H1 (cell line): ENCODE measurements around the gene TMEM178B. TPM values are rescaled to one million over a fixed set of nuclear protein-coding genes. Genes with fewer than 3 reads are reported as not detected.

ENCODE experiments used
- CTCF ChIA-PET: fragments of 300-600 bp; sonication (Branson Sonifier 250); formaldehyde crosslinking; loops from one replicate; lab custom pipeline; 2021; ENCODE audit not compliant: partially characterized antibody; lab: Charles Lee
- POLR2A ChIA-PET: fragments of 300-600 bp; sonication (Branson Sonifier 250); formaldehyde crosslinking; loops from one replicate; lab custom pipeline; 2021; ENCODE audit warnings: inconsistent platforms; ENCODE audit not compliant: partially characterized antibody; lab: Charles Lee
- DNase-seq, 2 experiments: peaks; one replicate each; pipeline versions ENCODE4 v3.0.0 to v3.0.0-alpha.2; 2010 to 2022; ENCODE audit warnings: low spot score in 2 of 2, low read depth in 1 of 2, mixed read lengths in 1 of 2
- FAIRE-seq: peaks from 2 replicates; lab custom pipeline; 2011; peaks lifted over from hg19 to GRCh38; lab: Jason Lieb, UNC
- H2AFZ ChIP-seq: 2 replicates; pipeline ENCODE4 v1.8.1; 2012; ENCODE audit warnings: low read length, inconsistent platforms
- H2AK5ac ChIP-seq: 2 replicates; pipeline ENCODE4 v1.6.1; 2013; ENCODE audit warnings: low read depth, low read length
- H2BK120ac ChIP-seq: replicated peaks from 2 replicates; pipeline ENCODE3; 2013; ENCODE audit warnings: low read depth, low read length, inconsistent platforms
- H2BK12ac ChIP-seq: 2 replicates; pipeline ENCODE4 v1.6.1; 2013; ENCODE audit warnings: low read depth, low read length
- H2BK15ac ChIP-seq: 2 replicates; pipeline ENCODE4 v1.6.1; 2013; ENCODE audit warnings: low read length
- H2BK20ac ChIP-seq: 2 replicates; pipeline ENCODE4 v1.6.1; 2013; ENCODE audit warnings: low read length
- H2BK5ac ChIP-seq: 2 replicates; pipeline ENCODE4 v1.6.1; 2013; ENCODE audit warnings: low read depth, low read length
- H3K14ac ChIP-seq: 2 replicates; pipeline ENCODE4 v1.6.1; 2013; ENCODE audit warnings: inconsistent platforms; ENCODE audit not compliant: insufficient read length
- H3K18ac ChIP-seq: 2 replicates; pipeline ENCODE4 v1.6.1; 2013; ENCODE audit warnings: low read length; ENCODE audit errors: extremely low read depth
- H3K23ac ChIP-seq: 2 replicates; pipeline ENCODE4 v1.6.1; 2013; ENCODE audit warnings: inconsistent platforms; ENCODE audit not compliant: insufficient read length
- H3K23me2 ChIP-seq: 2 replicates; pipeline ENCODE4 v1.6.1; 2013; ENCODE audit warnings: low read depth, low read length
- H3K27ac ChIP-seq: 2 replicates; pipeline ENCODE4 v1.6.1; 2011; ENCODE audit warnings: low read depth, low read length, inconsistent platforms
- H3K27me3 ChIP-seq, 4 experiments: replicated peaks in 1 of 4; 1 replicate in 1 of 4; 2 replicates in 3 of 4; pipeline versions ENCODE4 v1.6.1 to v1.8.1; 2011 to 2013; ENCODE audit warnings: low read length in 3 of 4, mild to moderate bottlenecking in 3 of 4, inconsistent platforms in 2 of 4, mixed read lengths in 2 of 4, moderate library complexity in 1 of 4; ENCODE audit not compliant: control insufficient read depth in 3 of 4, insufficient read depth in 3 of 4; ENCODE audit errors: extremely low read depth in 1 of 4
- H3K36me3 ChIP-seq, 4 experiments: 2 replicates each; pipeline versions ENCODE4 v1.6.1 to v1.8.1; 2011 to 2013; ENCODE audit warnings: mild to moderate bottlenecking in 4 of 4, low read length in 3 of 4, moderate library complexity in 2 of 4, control low read depth in 1 of 4, inconsistent platforms in 1 of 4; ENCODE audit not compliant: insufficient read depth in 4 of 4, control insufficient read depth in 2 of 4
- H3K4ac ChIP-seq: replicated peaks from 2 replicates; pipeline ENCODE3; 2013; ENCODE audit warnings: low read length, low read depth, mixed read lengths, inconsistent platforms; ENCODE audit not compliant: insufficient read length
- H3K4me1 ChIP-seq, 4 experiments: replicated peaks in 1 of 4; 1 replicate in 1 of 4; 2 replicates in 3 of 4; pipeline versions ENCODE4 v1.6.1 to v1.8.1; 2011 to 2013; ENCODE audit warnings: low read length in 3 of 4, inconsistent platforms in 2 of 4, mixed read lengths in 1 of 4; ENCODE audit not compliant: insufficient read depth in 4 of 4, control insufficient read depth in 3 of 4
- H3K4me2 ChIP-seq, 2 experiments: 2 replicates each; pipeline versions ENCODE4 v1.6.1 to v1.8.1; 2011 to 2013; ENCODE audit warnings: low read depth in 2 of 2, low read length in 2 of 2, control low read depth in 1 of 2, inconsistent platforms in 1 of 2, mild to moderate bottlenecking in 1 of 2; ENCODE audit not compliant: insufficient read depth in 1 of 2
- H3K4me3 ChIP-seq, 4 experiments: fragments of 200-600, 300-600 bp in 1 of 4; sonication (generic), shearing (Covaris generic), sonication (Bioruptor Twin) in 1 of 4; 2 replicates each; pipeline versions ENCODE4 v1.5.1 to v1.8.1; 2011 to 2016; ENCODE audit warnings: low read length in 4 of 4, low read depth in 3 of 4, control low read depth in 2 of 4, inconsistent platforms in 2 of 4, mild to moderate bottlenecking in 2 of 4, mixed read lengths in 1 of 4, moderate library complexity in 1 of 4; ENCODE audit not compliant: insufficient read depth in 2 of 4; ENCODE audit errors: extremely low read depth in 1 of 4
- H3K56ac ChIP-seq: replicated peaks from 2 replicates; pipeline ENCODE3; 2013; ENCODE audit warnings: low read depth, mild to moderate bottlenecking, mixed read lengths, low read length, inconsistent platforms; ENCODE audit not compliant: insufficient read length
- H3K79me1 ChIP-seq: 2 replicates; pipeline ENCODE4 v1.6.1; 2013; ENCODE audit warnings: low read depth, low read length, control low read depth
- H3K79me2 ChIP-seq, 2 experiments: 2 replicates each; pipeline versions ENCODE4 v1.6.1 to v1.8.1; 2012 to 2013; ENCODE audit warnings: low read length in 2 of 2, mild to moderate bottlenecking in 2 of 2, inconsistent platforms in 1 of 2; ENCODE audit not compliant: insufficient read depth in 2 of 2, control insufficient read depth in 1 of 2
- H3K9ac ChIP-seq, 4 experiments: replicated peaks in 1 of 4; 1 replicate in 1 of 4; 2 replicates in 3 of 4; pipeline versions ENCODE4 v1.6.1 to v1.8.1; 2011 to 2013; ENCODE audit warnings: low read depth in 3 of 4, low read length in 3 of 4, control low read depth in 2 of 4, mild to moderate bottlenecking in 2 of 4, moderate library complexity in 2 of 4, inconsistent platforms in 1 of 4; ENCODE audit errors: extremely low read depth in 1 of 4
- H3K9me3 ChIP-seq, 2 experiments: 2 replicates each; pipeline versions ENCODE4 v1.6.1 to v1.8.1; 2012 to 2013; ENCODE audit warnings: mild to moderate bottlenecking in 2 of 2, moderate library complexity in 2 of 2, control low read depth in 1 of 2, inconsistent platforms in 1 of 2, low read depth in 1 of 2, low read length in 1 of 2, mixed read lengths in 1 of 2; ENCODE audit not compliant: insufficient read depth in 2 of 2
- H4K20me1 ChIP-seq, 2 experiments: replicated peaks in 1 of 2; 2 replicates each; pipeline versions ENCODE3 to v1.8.1; 2011 to 2013; ENCODE audit warnings: inconsistent platforms in 2 of 2, low read length in 2 of 2, mild to moderate bottlenecking in 1 of 2; ENCODE audit not compliant: insufficient read depth in 2 of 2, control insufficient read depth in 1 of 2
- H4K5ac ChIP-seq: 2 replicates; pipeline ENCODE4 v1.6.1; 2013; ENCODE audit warnings: low read length, low read depth, mixed read lengths, inconsistent platforms; ENCODE audit not compliant: insufficient read length
- H4K8ac ChIP-seq: 2 replicates; pipeline ENCODE4 v1.8.0; 2013; ENCODE audit warnings: mild to moderate bottlenecking, moderate library complexity, low read length, inconsistent platforms; ENCODE audit not compliant: insufficient read depth; ENCODE audit errors: extremely low read depth
- H4K91ac ChIP-seq: replicated peaks from 2 replicates; pipeline ENCODE3; 2013; ENCODE audit warnings: low read length, mixed read lengths, inconsistent platforms; ENCODE audit not compliant: insufficient read length
- KDM1A ChIP-seq: fragments of 200-600, 300-600 bp; sonication (generic); IDR thresholded peaks from 2 replicates; pipeline ENCODE4 v1.7.1; 2016; ENCODE audit warnings: mild to moderate bottlenecking, low read length, borderline replicate concordance
- MAX ChIP-seq: IDR thresholded peaks from 2 replicates; pipeline ENCODE4 v1.6.1; 2012; ENCODE audit warnings: inconsistent platforms
- WGBS, 2 experiments: shearing (Covaris generic) in 1 of 2; methylation state at CpG; one replicate each; pipeline versions ENCODE4 v1.1.6 to v1.1.7; 2013 to 2015; ENCODE audit warnings: low lambda C conversion rate in 2 of 2, mixed read lengths in 2 of 2, inconsistent platforms in 1 of 2, low coverage in 1 of 2, missing lambda C conversion rate in 1 of 2; ENCODE audit not compliant: insufficient replicate concordance in 2 of 2, insufficient coverage in 1 of 2, insufficient read length in 1 of 2; ENCODE audit errors: extremely low coverage in 1 of 2, missing lambda C conversion rate in 1 of 2; 5-methylcytosine and 5-hydroxymethylcytosine counted together
- polyA plus RNA-seq, 7 experiments: library from polyadenylated mRNA; depleted of rRNA in 3 of 7; stranded (reverse) in 5 of 7; unstranded in 2 of 7; fragments of >200 nt in 5 of 7; fragments of 200-250 nt in 2 of 7; gene quantifications; 1 replicate in 5 of 7; 2 replicates in 1 of 7; 4 replicates in 1 of 7; pipeline versions ENCODE4 v1.2.1 to v1.2.3, GENCODE V29; 2011 to 2013; ENCODE audit warnings: missing spikeins in 2 of 7, mixed read lengths in 2 of 7
- total RNA-seq: library from RNA; stranded (reverse); fragmentation: NEBNext Ultra II Directional; extraction: Animal tissue kit (Norgen Biotek cat#: 25700); gene quantifications from 2 replicates; pipeline ENCODE4 v1.2.1, GENCODE V29; 2021

Gene TMEM178B
- total and polyA plus RNA-seq, 2 of the 8 experiments (the other 6 are each of a cell fraction or from before 2014, with no cell fraction given): 5.3 to 18.1 TPM

GRCh38 chr7:141142058-141142457 is 68.2 kb downstream of the TMEM178B start:
- CTCF ChIA-PET: no interaction called here
- no peak overlapping the region for H3K14ac ChIP-seq
- H3K56ac ChIP-seq: no peak overlapping the region
- H2BK120ac ChIP-seq: no peak overlapping the region
- no peak overlapping the region for H2BK5ac ChIP-seq
- no peak overlapping the region for H2BK12ac ChIP-seq
- no peak overlapping the region for H3K27ac ChIP-seq
- no peak overlapping the region for H3K23ac ChIP-seq
- no peak overlapping the region for H2BK15ac ChIP-seq
- no peak overlapping the region for H4K91ac ChIP-seq
- no peak overlapping the region for H3K4me3 ChIP-seq
- H3K4me1 ChIP-seq: peaks cover 0 to 3% (median 0%) of the 10 kb centered on the region in 4 experiments; a peak in 2 of 7 replicates
- no peaks in the 10 kb centered on the region for H3K36me3 ChIP-seq
- POLR2A ChIA-PET: no interaction called here
- DNase-seq (no peak), FAIRE-seq (no peak)
- peak; percentile 91 for TF ChIP-seq KDM1A
- no peak for TF ChIP-seq MAX
- H3K18ac ChIP-seq: no peak overlapping the region
- no peaks in the 10 kb centered on the region; the same call in 1 of the 2 replicates for H3K79me1 ChIP-seq
- no peak overlapping the region for H2AK5ac ChIP-seq
- 100% methylated on average over 2 of the region's 2 CpGs; no CpG with 5 or more reads in 1 of the 2 experiments for WGBS, 2 experiments
- H3K79me2 ChIP-seq: peaks cover 0 to 16% of the 10 kb centered on the region in 2 experiments; a peak in 2 of 4 replicates
- H2BK20ac ChIP-seq: no peak overlapping the region
- no peak overlapping the region for H3K4ac ChIP-seq
- H3K9ac ChIP-seq: no peak overlapping the region
- no peak overlapping the region for H3K4me2 ChIP-seq
- H3K23me2 ChIP-seq: no peaks in the 10 kb centered on the region
- H4K5ac ChIP-seq: no peak overlapping the region
- no peaks in the 10 kb centered on the region for H4K20me1 ChIP-seq
- H3K27me3 ChIP-seq: no peaks in the 10 kb centered on the region
- H4K8ac ChIP-seq: no peak overlapping the region
- no peak overlapping the region for H2AFZ ChIP-seq
- H3K9me3 ChIP-seq: peaks cover 3 to 4% of the 10 kb centered on the region in 2 experiments; a peak in 1 of 4 replicates
